Chondrocyte (in vitro differentiated cells): ENCODE results near the gene SLC43A3. TPM values are rescaled to one million over a fixed set of nuclear protein-coding genes. Genes with fewer than 3 reads are reported as not detected.
"Not testable (repeated sequence)": the region's sequence is repeated elsewhere in the genome, so short reads cannot be mapped to it uniquely, and the experiment has no call there.

Experiments used
- DNase-seq: peaks from one replicate; pipeline ENCODE4 v3.0.0; 2021; ENCODE audit warnings: mixed read lengths, low spot score
- H3K27ac Mint-ChIP-seq: one replicate; pipeline ENCODE4 v1.8.0; 2021; ENCODE audit warnings: mild to moderate bottlenecking, moderate library complexity, mixed read lengths; ENCODE audit not compliant: unreplicated experiment
- H3K27me3 Mint-ChIP-seq: 2 replicates; pipeline ENCODE4 v1.8.0; 2021; ENCODE audit warnings: low read depth, mixed read lengths
- H3K36me3 Mint-ChIP-seq: 2 replicates; pipeline ENCODE4 v1.8.0; 2021; ENCODE audit warnings: low read depth, mixed read lengths
- H3K4me1 Mint-ChIP-seq: 2 replicates; pipeline ENCODE4 v1.8.0; 2021; ENCODE audit warnings: low read depth, mild to moderate bottlenecking, mixed read lengths
- H3K4me3 Mint-ChIP-seq: one replicate; pipeline ENCODE4 v1.8.0; 2021; ENCODE audit warnings: mild to moderate bottlenecking, moderate library complexity, mixed read lengths; ENCODE audit not compliant: unreplicated experiment
- H3K9me3 Mint-ChIP-seq: 2 replicates; pipeline ENCODE4 v1.8.0; 2021; ENCODE audit warnings: low read depth, mixed read lengths
- CTCF ChIP-seq: fragments of 200-600 bp; sonication (generic); IDR thresholded peaks from 2 replicates; pipeline ENCODE4 v1.5.0; 2021; ENCODE audit warnings: antibody characterized with exemption, mild to moderate bottlenecking, moderate library complexity
- total RNA-seq: library from RNA; stranded (reverse); gene quantifications from 3 replicates; pipeline ENCODE4 v1.2.1, GENCODE V29; 2021

The SLC43A3 gene
- total RNA-seq, 1 donor from 2014 or later = 12.4 TPM

- Mint-ChIP-seq H3K4me3 (no peak overlapping the region), H3K9me3 (no peaks in the 10 kb centered on the region), H3K27me3 (peaks cover 30% of the 10 kb centered on the region), H3K4me1 (no peaks in the 10 kb centered on the region), H3K27ac (no peak overlapping the region), H3K36me3 (no peaks in the 10 kb centered on the region)
- no peak for DNase-seq
- TF ChIP-seq CTCF = no peak
These were observed 19.1 kb upstream of the SLC43A3 start for GRCh38 chr11:57446055-57446454.

- H3K4me1 Mint-ChIP-seq = not testable (repeated sequence)
These were observed 18.1 kb upstream of the SLC43A3 start for GRCh38 chr11:57445122-57445394.

GRCh38 chr11:57444362-57445121, 17.6 kb upstream of the SLC43A3 start:
- no peak for DNase-seq
- peaks cover 20% of the 10 kb centered on the region for H3K27me3 Mint-ChIP-seq
- no peaks in the 10 kb centered on the region for H3K4me1 Mint-ChIP-seq
- no peaks in the 10 kb centered on the region for H3K36me3 Mint-ChIP-seq
- H3K9me3 Mint-ChIP-seq = no peaks in the 10 kb centered on the region
- H3K4me3 Mint-ChIP-seq = no peak overlapping the region
- no peak for TF ChIP-seq CTCF
- no peak overlapping the region for H3K27ac Mint-ChIP-seq

More at GRCh38 chr11:57445122-57445394, 18.1 kb upstream of the SLC43A3 start:
- peaks cover 25% of the 10 kb centered on the region for H3K27me3 Mint-ChIP-seq
- not testable (repeated sequence) for H3K4me3 Mint-ChIP-seq, DNase-seq, H3K27ac Mint-ChIP-seq, H3K9me3 Mint-ChIP-seq, H3K36me3 Mint-ChIP-seq

GRCh38 chr11:57440744-57441414, 14.0 kb upstream of the SLC43A3 start:
- peaks cover 7% of the 10 kb centered on the region for H3K27me3 Mint-ChIP-seq
- no peak for DNase-seq
- no peak overlapping the region for H3K4me3 Mint-ChIP-seq
- no peak overlapping the region for H3K27ac Mint-ChIP-seq
- H3K9me3 Mint-ChIP-seq = no peaks in the 10 kb centered on the region
- TF ChIP-seq CTCF = no peak
- no peaks in the 10 kb centered on the region for H3K36me3 Mint-ChIP-seq
- no peaks in the 10 kb centered on the region for H3K4me1 Mint-ChIP-seq

GRCh38 chr11:57439786-57440185, 12.9 kb upstream of the SLC43A3 start:
- H3K4me3 Mint-ChIP-seq = no peak overlapping the region
- DNase-seq = no peak
- peaks cover 4% of the 10 kb centered on the region for H3K27me3 Mint-ChIP-seq
- H3K4me1 Mint-ChIP-seq = peaks cover 5% of the 10 kb centered on the region
- no peaks in the 10 kb centered on the region for H3K9me3 Mint-ChIP-seq
- no peaks in the 10 kb centered on the region for H3K36me3 Mint-ChIP-seq
- TF ChIP-seq CTCF = no peak
- H3K27ac Mint-ChIP-seq = no peak overlapping the region
